Osteocyte (in vitro differentiated cells): ENCODE data around the gene ACOXL. TPM values are rescaled to one million over a fixed set of nuclear protein-coding genes. Genes with fewer than 3 reads are reported as not detected.

Source experiments
- DNase-seq: peaks from one replicate; pipeline ENCODE4 v3.0.0; 2021; ENCODE audit warnings: mixed read lengths; ENCODE audit not compliant: unreplicated experiment; ENCODE audit errors: extremely low spot score
- H3K27ac Mint-ChIP-seq: one replicate; pipeline ENCODE4 v1.8.0; 2021; ENCODE audit warnings: mild to moderate bottlenecking, mixed read lengths; ENCODE audit not compliant: unreplicated experiment
- H3K27me3 Mint-ChIP-seq: one replicate; pipeline ENCODE4 v1.8.0; 2021; ENCODE audit warnings: mixed read lengths; ENCODE audit not compliant: unreplicated experiment
- H3K36me3 Mint-ChIP-seq: one replicate; pipeline ENCODE4 v1.8.0; 2021; ENCODE audit warnings: mixed read lengths; ENCODE audit not compliant: unreplicated experiment
- H3K4me1 Mint-ChIP-seq: one replicate; pipeline ENCODE4 v1.8.0; 2021; ENCODE audit warnings: mixed read lengths; ENCODE audit not compliant: unreplicated experiment
- H3K4me3 Mint-ChIP-seq: one replicate; pipeline ENCODE4 v1.8.0; 2021; ENCODE audit warnings: mild to moderate bottlenecking, moderate library complexity, mixed read lengths; ENCODE audit not compliant: unreplicated experiment
- H3K9me3 Mint-ChIP-seq: one replicate; pipeline ENCODE4 v1.8.0; 2021; ENCODE audit warnings: mixed read lengths; ENCODE audit not compliant: unreplicated experiment
- CTCF ChIP-seq: fragments of 200-600 bp; sonication (generic); IDR thresholded peaks from 2 replicates; pipeline ENCODE4 v1.5.0; 2021; ENCODE audit warnings: antibody characterized with exemption, mild to moderate bottlenecking, moderate library complexity
- total RNA-seq: library from RNA; stranded (reverse); gene quantifications from 2 replicates; pipeline ENCODE4 v1.2.1, GENCODE V29; 2021

ACOXL gene
- total RNA-seq, 1 donor from 2014 or later, result not detected

- TF ChIP-seq CTCF, result no peak
- H3K27me3 Mint-ChIP-seq, result peaks cover 90% of the 10 kb centered on the region
- no peak overlapping the region for H3K27ac Mint-ChIP-seq
- H3K36me3 Mint-ChIP-seq, result no peaks in the 10 kb centered on the region
- no peaks in the 10 kb centered on the region for H3K9me3 Mint-ChIP-seq
- H3K4me1 Mint-ChIP-seq, result no peaks in the 10 kb centered on the region
- no peak for DNase-seq
- H3K4me3 Mint-ChIP-seq, result no peak overlapping the region
Measured at GRCh38 chr2:110708455-110708854, 23.9 kb upstream of the ACOXL start.

- H3K4me1 Mint-ChIP-seq, result peaks cover 9% of the 10 kb centered on the region
- H3K36me3 Mint-ChIP-seq, result no peaks in the 10 kb centered on the region
Measured at GRCh38 chr2:110712737-110713136, 19.6 kb upstream of the ACOXL start.

GRCh38 chr2:110713513-110714362 lies 18.6 kb upstream of the ACOXL start:
- Mint-ChIP-seq H3K27ac (no peak overlapping the region), H3K27me3 (peaks cover 88% of the 10 kb centered on the region)

More at GRCh38 chr2:110712737-110713136, 19.6 kb upstream of the ACOXL start:
- Mint-ChIP-seq H3K27ac (no peak overlapping the region), H3K27me3 (peaks cover 88% of the 10 kb centered on the region), H3K9me3 (no peaks in the 10 kb centered on the region), H3K4me3 (no peak overlapping the region)
- no peak for TF ChIP-seq CTCF
- DNase-seq, result no peak

GRCh38 chr2:110714452-110715224 lies 17.7 kb upstream of the ACOXL start:
- no peak for DNase-seq
- Mint-ChIP-seq H3K36me3 (no peaks in the 10 kb centered on the region), H3K4me3 (no peak overlapping the region), H3K9me3 (no peaks in the 10 kb centered on the region), H3K27me3 (peaks cover 87% of the 10 kb centered on the region), H3K27ac (no peak overlapping the region), H3K4me1 (peaks cover 11% of the 10 kb centered on the region)
- no peak for TF ChIP-seq CTCF

More at GRCh38 chr2:110713513-110714362, 18.6 kb upstream of the ACOXL start:
- Mint-ChIP-seq H3K4me1 (peaks cover 11% of the 10 kb centered on the region), H3K4me3 (no peak overlapping the region), H3K36me3 (no peaks in the 10 kb centered on the region), H3K9me3 (no peaks in the 10 kb centered on the region)
- no peak for DNase-seq
- no peak for TF ChIP-seq CTCF
